HepG2 (cell line): ENCODE results near the gene VPS25. TPM values are rescaled to one million over a fixed set of nuclear protein-coding genes. Genes with fewer than 3 reads are reported as not detected.

Experiments used
- FOXC1 ChIP-seq: sonication (generic); formaldehyde crosslinking; IDR thresholded peaks from 2 replicates; pipeline ENCODE4 v1.8.0; 2022; ENCODE audit warnings: mild to moderate bottlenecking, missing genetic modification reagents, borderline replicate concordance
- FOXP1 ChIP-seq, 2 experiments: fragments of 450-650 bp in 1 of 2; IDR thresholded peaks; 2 replicates each; pipeline ENCODE4 v1.6.1; 2017 to 2018; ENCODE audit warnings: antibody characterized with exemption in 1 of 2
- GATAD2A ChIP-seq: IDR thresholded peaks from 2 replicates; pipeline ENCODE4 v1.6.1; 2016
- JDP2 ChIP-seq: sonication (generic); formaldehyde crosslinking; IDR thresholded peaks from 2 replicates; pipeline ENCODE4 v1.8.1; 2022; ENCODE audit warnings: missing genetic modification reagents, borderline replicate concordance
- MAF1 ChIP-seq: sonication (generic); formaldehyde crosslinking; IDR thresholded peaks from 2 replicates; pipeline ENCODE4 v1.5.0; 2020; ENCODE audit warnings: missing genetic modification reagents, borderline replicate concordance
- MTA1 ChIP-seq: sonication (generic); formaldehyde crosslinking; IDR thresholded peaks from 2 replicates; pipeline ENCODE4 v1.4.0; 2020; ENCODE audit warnings: missing genetic modification reagents, mild to moderate bottlenecking, borderline replicate concordance
- PAXIP1 ChIP-seq: sonication (generic); formaldehyde crosslinking; conservative IDR thresholded peaks from 2 replicates; pipeline ENCODE4 v1.4.0; 2020; ENCODE audit warnings: mild to moderate bottlenecking, missing genetic modification reagents, moderate library complexity
- RAD21 ChIP-seq: fragments of 450-650 bp; formaldehyde crosslinking; IDR thresholded peaks from 2 replicates; pipeline ENCODE4 v1.5.0; 2020; ENCODE audit warnings: mild to moderate bottlenecking
- RBM39 ChIP-seq: fragments of 200-400 bp; formaldehyde crosslinking; IDR thresholded peaks from one replicate; pipeline ENCODE4 v1.6.1; 2018; ENCODE audit warnings: antibody characterized with exemption, mild to moderate bottlenecking, low read depth, low read length; ENCODE audit not compliant: poor library complexity, severe bottlenecking
- RNF219 ChIP-seq: sonication (generic); formaldehyde crosslinking; IDR thresholded peaks from 2 replicates; pipeline ENCODE4 v1.5.0; 2020; ENCODE audit warnings: mild to moderate bottlenecking, missing genetic modification reagents
- TAF1 ChIP-seq: sonication (generic); formaldehyde crosslinking; IDR thresholded peaks from 2 replicates; pipeline ENCODE4 v1.4.0; 2020; ENCODE audit warnings: missing genetic modification reagents
- TCF7 ChIP-seq: sonication (generic); IDR thresholded peaks from 2 replicates; pipeline ENCODE4 v1.6.1; 2016; ENCODE audit warnings: antibody characterized with exemption, low read depth
- TMF1 ChIP-seq: sonication (generic); formaldehyde crosslinking; IDR thresholded peaks from 2 replicates; pipeline ENCODE4 v1.8.1; 2022; ENCODE audit warnings: low read depth, missing genetic modification reagents
- ZFP62 ChIP-seq: sonication (generic); formaldehyde crosslinking; IDR thresholded peaks from 2 replicates; pipeline ENCODE4 v1.4.0; 2020; ENCODE audit warnings: missing genetic modification reagents
- ZFP82 ChIP-seq: sonication (generic); formaldehyde crosslinking; IDR thresholded peaks from 2 replicates; pipeline ENCODE4 v1.5.1; 2020; ENCODE audit warnings: mild to moderate bottlenecking, missing genetic modification reagents, borderline replicate concordance
- ZNF207 ChIP-seq: fragments of 450-650 bp; IDR thresholded peaks from 2 replicates; pipeline ENCODE4 v1.6.1; 2016; ENCODE audit warnings: antibody characterized with exemption, borderline replicate concordance
- ZNF362 ChIP-seq: sonication (generic); formaldehyde crosslinking; IDR thresholded peaks from 2 replicates; pipeline ENCODE4 v1.4.0; 2020; ENCODE audit warnings: missing genetic modification reagents, mild to moderate bottlenecking, borderline replicate concordance
- ZNF383 ChIP-seq: sonication (generic); formaldehyde crosslinking; IDR thresholded peaks from 2 replicates; pipeline ENCODE4 v1.4.0; 2020; ENCODE audit warnings: missing genetic modification reagents, mild to moderate bottlenecking, borderline replicate concordance
- ZNF441 ChIP-seq: sonication (generic); formaldehyde crosslinking; IDR thresholded peaks from 2 replicates; pipeline ENCODE4 v1.7.0; 2021; ENCODE audit warnings: missing genetic modification reagents, borderline replicate concordance
- ZNF547 ChIP-seq: sonication (generic); formaldehyde crosslinking; IDR thresholded peaks from 2 replicates; pipeline ENCODE4 v1.5.1; 2020; ENCODE audit warnings: mild to moderate bottlenecking, missing genetic modification reagents
- ZNF562 ChIP-seq: sonication (generic); formaldehyde crosslinking; IDR thresholded peaks from 2 replicates; pipeline ENCODE4 v1.8.0; 2022; ENCODE audit warnings: missing genetic modification reagents, borderline replicate concordance
- ZNF569 ChIP-seq: sonication (generic); formaldehyde crosslinking; IDR thresholded peaks from 2 replicates; pipeline ENCODE4 v1.5.0; 2020; ENCODE audit warnings: mild to moderate bottlenecking, missing genetic modification reagents, moderate library complexity, borderline replicate concordance
- ZNF616 ChIP-seq: sonication (generic); formaldehyde crosslinking; IDR thresholded peaks from 2 replicates; pipeline ENCODE4 v1.5.0; 2020; ENCODE audit warnings: low read depth, mild to moderate bottlenecking, missing genetic modification reagents
- ZNF747 ChIP-seq: sonication (generic); formaldehyde crosslinking; IDR thresholded peaks from 2 replicates; pipeline ENCODE4 v1.8.1; 2023; ENCODE audit warnings: missing genetic modification reagents, mild to moderate bottlenecking, borderline replicate concordance
- polyA plus RNA-seq, 8 experiments: library from polyadenylated mRNA; depleted of rRNA in 3 of 8; stranded (reverse) in 7 of 8; unstranded in 1 of 8; fragments of >200 nt; fragmentation: Illumina TruSeq in 4 of 8; extraction: Trizol in 4 of 8; gene quantifications; 2 replicates each; pipeline versions ENCODE4 v1.2.1 to v1.2.3, GENCODE V29; 2011 to 2016; ENCODE audit warnings: low read depth in 4 of 8, missing spikeins in 1 of 8, mixed read lengths in 1 of 8; ENCODE audit not compliant: insufficient read depth in 1 of 8
- total RNA-seq, 5 experiments: library from RNA; depleted of rRNA; stranded (reverse); fragments of >200 nt; fragmentation: Illumina TruSeq; extraction: Trizol; gene quantifications; 2 replicates each; pipeline ENCODE4 v1.2.3, GENCODE V29; 2016; ENCODE audit warnings: low read depth in 1 of 5

The VPS25 gene
- total and polyA plus RNA-seq, 2 of the 13 experiments (the other 11 are each of a cell fraction or from before 2014, with no cell fraction given) = 161 to 249 TPM

- no peak for TF ChIP-seq RNF219 (CRISPR knock-in tag)
- no peak for TF ChIP-seq TMF1 (CRISPR knock-in tag)
- no peak for TF ChIP-seq MTA1 (CRISPR knock-in tag)
- no peak for TF ChIP-seq RAD21
- no peak for TF ChIP-seq TAF1
- TF ChIP-seq ZNF616 (CRISPR knock-in tag) = no peak
- no peak for TF ChIP-seq TCF7
- no peak for TF ChIP-seq ZFP62 (CRISPR knock-in tag)
- TF ChIP-seq PAXIP1 (CRISPR knock-in tag) = peak; percentile 61
- 0 out of 2 replicates have a peak, but pooled peaks have one; percentile 37 for TF ChIP-seq ZNF747
- TF ChIP-seq FOXP1 (IDR thresholded peaks at IDR 0.05) = 0 out of 2 replicates have a peak, but pooled peaks have one; percentile 28
- TF ChIP-seq FOXP1 (CRISPR knock-in tag; IDR thresholded peaks at IDR 0.05) = no peak
- TF ChIP-seq ZNF362 = peak; percentile 98
- TF ChIP-seq ZNF569 = no peak
- TF ChIP-seq RBM39 = no peak
- TF ChIP-seq MAF1 (CRISPR knock-in tag) = no peak
- TF ChIP-seq ZNF562 (CRISPR knock-in tag) = no peak
- TF ChIP-seq ZFP82 (CRISPR knock-in tag) = no peak
- TF ChIP-seq ZNF207 = no peak
- TF ChIP-seq ZNF441 (CRISPR knock-in tag) = no peak
- no peak for TF ChIP-seq ZNF383 (CRISPR knock-in tag)
- no peak for TF ChIP-seq FOXC1 (CRISPR knock-in tag)
- TF ChIP-seq ZNF547 (CRISPR knock-in tag) = no peak
- no peak for TF ChIP-seq JDP2 (CRISPR knock-in tag)
- peak; percentile 41; the same call in 1 of the 2 replicates for TF ChIP-seq GATAD2A (CRISPR knock-in tag)
Observed at GRCh38 chr17:42766124-42766523, 7.1 kb upstream of the VPS25 start (continued).
